Right atrium auricular region (tissue), 2 donors: ENCODE results near the gene CYP2S1. TPM values are rescaled to one million over a fixed set of nuclear protein-coding genes. Genes with fewer than 3 reads are reported as not detected.

Experiments used
- DNase-seq: peaks from one replicate; pipeline ENCODE4 v3.0.0-alpha.2; 2019; ENCODE audit warnings: low spot score
- H3K27ac ChIP-seq, 2 donors: fragments of 200-600 bp; sonication (generic); 1 replicate in 1 of 2; 2 replicates in 1 of 2; pipeline ENCODE4 v1.5.1; 2016 to 2019
- H3K27me3 ChIP-seq, 2 donors: fragments of 200-600 bp; sonication (generic); one replicate each; pipeline versions ENCODE4 v1.5.1 to v1.6.0; 2017 to 2019
- H3K36me3 ChIP-seq: fragments of 200-600 bp; sonication (generic); one replicate; pipeline ENCODE4 v1.5.1; 2016
- H3K4me1 ChIP-seq, 2 donors: fragments of 200-600 bp; sonication (generic); one replicate each; pipeline versions ENCODE4 v1.5.1 to v1.6.0; 2017 to 2019
- H3K4me3 ChIP-seq, 2 donors: fragments of 200-600 bp; sonication (generic); 1 replicate in 1 of 2; 2 replicates in 1 of 2; pipeline ENCODE4 v1.5.1; 2017 to 2019; ENCODE audit warnings: mild to moderate bottlenecking in 1 of 2, moderate library complexity in 1 of 2
- H3K9me3 ChIP-seq, 2 donors: fragments of 200-600 bp; sonication (generic); one replicate each; pipeline ENCODE4 v1.5.1; 2019
- total RNA-seq, 2 donors: library from RNA; depleted of rRNA; stranded (reverse); fragments of >200 nt; gene quantifications; one replicate each; pipeline ENCODE4 v1.1.0, GENCODE V29; 2016
- TF ChIP-seq, protein P1 (sequence below), 2 donors: fragments of 200-600 bp; sonication (generic); IDR thresholded peaks; one replicate each; pipeline ENCODE4 v1.5.1; 2019; ENCODE audit warnings: antibody characterized with exemption in 2 of 2

Gene CYP2S1
- total RNA-seq, 2 donors from 2014 or later, result 0.59 to 1.6 TPM

DNA sequence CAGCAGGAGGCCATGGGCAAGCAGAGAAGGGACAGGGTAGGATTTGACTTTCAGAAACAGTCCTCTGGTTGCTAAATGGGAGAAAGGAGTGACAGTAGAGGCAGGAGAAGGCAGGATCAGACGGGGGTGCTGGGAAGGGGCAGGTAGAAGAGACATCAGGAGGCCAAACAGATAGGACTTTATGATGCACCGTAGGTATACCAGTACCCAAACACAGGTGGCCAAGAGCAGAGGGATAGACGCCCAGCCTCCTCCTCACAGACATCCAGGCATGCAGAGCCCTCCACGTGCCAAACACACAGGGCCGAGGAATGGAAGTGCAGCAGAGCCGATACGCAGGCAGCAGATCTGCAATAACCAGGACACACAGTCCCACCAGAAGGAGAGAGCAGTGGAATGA is 24.7 kb downstream of the CYP2S1 start:
- H3K27ac ChIP-seq, result peak overlapping the region; percentile 93 to 99
- H3K36me3 ChIP-seq, result peaks cover 10% of the 10 kb centered on the region
- peaks cover 0 to 14% of the 10 kb centered on the region in 2 donors for H3K4me1 ChIP-seq
- H3K9me3 ChIP-seq, result no peaks in the 10 kb centered on the region
- TF ChIP-seq, protein P1, sequence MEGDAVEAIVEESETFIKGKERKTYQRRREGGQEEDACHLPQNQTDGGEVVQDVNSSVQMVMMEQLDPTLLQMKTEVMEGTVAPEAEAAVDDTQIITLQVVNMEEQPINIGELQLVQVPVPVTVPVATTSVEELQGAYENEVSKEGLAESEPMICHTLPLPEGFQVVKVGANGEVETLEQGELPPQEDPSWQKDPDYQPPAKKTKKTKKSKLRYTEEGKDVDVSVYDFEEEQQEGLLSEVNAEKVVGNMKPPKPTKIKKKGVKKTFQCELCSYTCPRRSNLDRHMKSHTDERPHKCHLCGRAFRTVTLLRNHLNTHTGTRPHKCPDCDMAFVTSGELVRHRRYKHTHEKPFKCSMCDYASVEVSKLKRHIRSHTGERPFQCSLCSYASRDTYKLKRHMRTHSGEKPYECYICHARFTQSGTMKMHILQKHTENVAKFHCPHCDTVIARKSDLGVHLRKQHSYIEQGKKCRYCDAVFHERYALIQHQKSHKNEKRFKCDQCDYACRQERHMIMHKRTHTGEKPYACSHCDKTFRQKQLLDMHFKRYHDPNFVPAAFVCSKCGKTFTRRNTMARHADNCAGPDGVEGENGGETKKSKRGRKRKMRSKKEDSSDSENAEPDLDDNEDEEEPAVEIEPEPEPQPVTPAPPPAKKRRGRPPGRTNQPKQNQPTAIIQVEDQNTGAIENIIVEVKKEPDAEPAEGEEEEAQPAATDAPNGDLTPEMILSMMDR (IDR thresholded peaks at IDR 0.05), result no peak
- no peak overlapping the region for H3K4me3 ChIP-seq
- no peak for DNase-seq
- H3K27me3 ChIP-seq, result no peaks in the 10 kb centered on the region

DNA sequence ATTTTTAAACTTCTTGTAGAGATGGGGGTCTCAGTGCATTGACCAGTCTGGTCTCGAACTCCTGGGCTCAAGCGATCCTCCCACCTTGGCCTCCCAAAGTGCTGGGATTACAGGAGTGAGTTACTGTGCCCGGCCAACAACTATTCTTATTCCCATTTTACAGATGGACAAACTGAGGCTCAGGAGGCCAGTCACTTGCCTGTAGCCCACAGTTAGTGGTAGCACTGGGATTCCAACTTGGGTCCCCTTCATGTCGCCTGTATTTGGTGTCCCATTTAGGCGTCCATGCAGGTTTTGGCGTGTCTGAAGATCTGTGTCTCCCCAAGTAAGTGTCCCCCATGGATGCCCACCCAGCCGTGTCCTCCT is 25.2 kb downstream of the CYP2S1 start:
- no peaks in the 10 kb centered on the region for H3K27me3 ChIP-seq
- DNase-seq, result no peak
- TF ChIP-seq, protein P1 (IDR thresholded peaks at IDR 0.05), result no peak
- peak overlapping the region; percentile 93 to 99 for H3K27ac ChIP-seq
- H3K9me3 ChIP-seq, result no peaks in the 10 kb centered on the region
- peak overlapping the region; percentile 66 to 80 for H3K4me3 ChIP-seq
- H3K4me1 ChIP-seq, result peaks cover 0 to 19% of the 10 kb centered on the region in 2 donors
- peaks cover 10% of the 10 kb centered on the region for H3K36me3 ChIP-seq

DNA sequence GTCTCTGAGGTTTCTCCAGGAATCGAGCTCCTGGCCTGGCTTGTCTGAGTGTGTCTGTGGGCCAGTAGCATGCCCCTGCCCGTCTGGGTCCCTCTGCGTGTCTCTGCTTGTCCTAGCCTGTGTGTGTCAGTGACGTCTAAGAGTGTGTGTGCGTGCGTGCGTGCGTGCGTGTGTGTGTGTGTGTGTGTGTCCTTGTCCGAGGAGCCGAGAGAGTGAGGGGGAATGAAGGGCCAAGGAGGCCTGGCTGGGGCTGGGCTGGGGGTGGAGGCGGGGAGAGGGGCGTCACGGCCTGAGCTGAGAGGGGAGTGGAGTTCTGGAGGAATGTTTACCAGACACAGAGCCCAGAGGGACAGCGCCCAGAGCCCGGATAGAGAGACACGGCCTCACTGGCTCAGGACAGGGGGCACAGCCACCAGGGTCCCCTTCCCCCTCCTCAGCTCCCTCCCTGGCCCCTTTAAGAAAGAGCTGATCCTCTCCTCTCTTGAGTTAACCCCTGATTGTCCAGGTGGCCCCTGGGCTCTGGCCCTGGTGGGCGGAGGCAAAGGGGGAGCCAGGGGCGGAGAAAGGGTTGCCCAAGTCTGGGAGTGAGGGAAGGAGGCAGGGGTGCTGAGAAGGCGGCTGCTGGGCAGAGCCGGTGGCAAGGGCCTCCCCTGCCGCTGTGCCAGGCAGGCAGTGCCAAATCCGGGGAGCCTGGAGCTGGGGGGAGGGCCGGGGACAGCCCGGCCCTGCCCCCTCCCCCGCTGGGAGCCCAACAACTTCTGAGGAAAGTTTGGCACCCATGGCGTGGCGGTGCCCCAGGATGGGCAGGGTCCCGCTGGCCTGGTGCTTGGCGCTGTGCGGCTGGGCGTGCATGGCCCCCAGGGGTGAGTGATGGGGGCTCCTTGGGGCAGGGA is 25.8 kb downstream of the CYP2S1 start, which contains the start of gene AXL:
Gene AXL (plus strand): TSS at position 609 of the 893 bp plus-strand sequence. CDS start 170 bp downstream, at position 779.
- Histone ChIP-seq H3K36me3 (peaks cover 10% of the 10 kb centered on the region), H3K4me3 (peak within 1 kb of the TSS; percentile 66 to 80), H3K4me1 (peaks cover 0 to 25% of the 10 kb centered on the region in 2 donors), H3K27ac (peak within 1 kb of the TSS; percentile 93 to 99), H3K9me3 (no peaks in the 10 kb centered on the region), H3K27me3 (no peaks in the 10 kb centered on the region)
- DNase-seq, result peak; percentile 95
- TF ChIP-seq, protein P1 (IDR thresholded peaks at IDR 0.05), result no peak

DNA sequence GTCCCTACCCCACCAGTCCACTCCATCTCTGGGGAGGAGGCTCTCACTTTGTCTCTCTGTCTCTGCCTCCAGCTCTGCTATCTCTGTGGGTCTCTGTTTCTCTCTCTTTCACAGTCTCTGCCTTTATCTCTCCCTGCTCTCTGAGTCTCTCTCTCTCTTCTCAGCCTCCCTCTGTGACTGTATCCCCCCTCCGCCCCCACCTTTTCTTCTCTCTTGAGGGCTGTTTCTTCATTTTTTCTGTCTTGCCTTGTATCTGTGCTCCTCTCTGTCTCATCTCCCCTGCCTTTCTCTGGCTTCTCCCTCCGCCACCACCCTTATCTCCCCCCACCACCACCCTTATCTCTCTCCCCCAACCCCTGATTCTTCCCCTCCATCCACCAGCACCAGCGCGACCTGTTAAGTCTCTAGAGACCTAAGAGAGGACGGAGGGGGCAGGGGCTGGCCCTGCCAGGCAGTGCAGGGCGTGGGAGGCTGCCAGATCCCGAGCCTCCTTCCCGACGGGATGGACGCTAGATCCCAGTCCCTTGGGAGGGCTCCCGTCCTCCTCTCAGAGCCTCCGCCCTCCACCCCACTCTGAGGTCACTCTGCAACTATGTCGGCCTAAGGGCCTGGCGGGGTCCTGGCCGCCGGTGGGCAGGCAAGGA is 27.0 kb downstream of the CYP2S1 start:
- Histone ChIP-seq H3K27ac (peak overlapping the region; percentile 93 to 99), H3K9me3 (no peaks in the 10 kb centered on the region), H3K27me3 (no peaks in the 10 kb centered on the region), H3K4me3 (peak overlapping the region; percentile 66 to 80), H3K36me3 (peaks cover 10% of the 10 kb centered on the region), H3K4me1 (peaks cover 0 to 30% of the 10 kb centered on the region in 2 donors)
- TF ChIP-seq, protein P1 (IDR thresholded peaks at IDR 0.05), result no peak
- no peak for DNase-seq

DNA sequence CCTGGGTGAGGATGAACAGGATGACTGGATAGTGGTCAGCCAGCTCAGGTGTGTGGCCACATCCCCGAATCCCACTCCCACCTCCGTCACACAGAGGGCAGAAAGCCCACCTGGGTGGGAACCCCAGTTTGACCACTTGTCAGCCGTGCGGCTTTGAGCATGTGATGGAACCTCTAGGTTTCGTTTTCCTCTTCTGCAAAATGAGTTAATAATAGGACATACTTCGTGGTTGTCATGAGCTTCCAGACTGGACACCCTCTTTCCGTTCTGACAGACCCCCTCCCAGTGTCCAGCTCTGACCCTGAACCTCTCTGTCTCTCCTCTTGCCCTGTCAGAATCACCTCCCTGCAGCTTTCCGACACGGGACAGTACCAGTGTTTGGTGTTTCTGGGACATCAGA is 27.8 kb downstream of the CYP2S1 start:
- DNase-seq, result no peak
- H3K36me3 ChIP-seq, result peaks cover 10% of the 10 kb centered on the region
- TF ChIP-seq, protein P1 (IDR thresholded peaks at IDR 0.05), result no peak
- H3K4me1 ChIP-seq, result peaks cover 0 to 38% of the 10 kb centered on the region in 2 donors
- no peaks in the 10 kb centered on the region for H3K27me3 ChIP-seq
- H3K9me3 ChIP-seq, result no peaks in the 10 kb centered on the region
- peak overlapping the region; percentile 93 to 99 for H3K27ac ChIP-seq
- peak overlapping the region; percentile 66 to 80 for H3K4me3 ChIP-seq
